ENCODE results near the gene POC1B. TPM values are rescaled to one million over a fixed set of nuclear protein-coding genes. Genes with fewer than 3 reads are reported as not detected.

POC1B gene
- total RNA-seq, 2 experiments from 2014 or later, result 18.8 to 19.2 TPM

- H3K36me3 Mint-ChIP-seq, result peaks cover 51% of the 10 kb centered on the region
- peaks cover 6% of the 10 kb centered on the region for H3K9me3 Mint-ChIP-seq
- no peak for DNase-seq
- H3K4me1 Mint-ChIP-seq, result peaks cover 4% of the 10 kb centered on the region
- H3K27ac Mint-ChIP-seq, result no peak overlapping the region
- H3K4me3 Mint-ChIP-seq, result no peak overlapping the region
- no peaks in the 10 kb centered on the region for H3K27me3 Mint-ChIP-seq
Observed at GRCh38 chr12:89437231-89437630, 88.6 kb downstream of the POC1B start.

- Mint-ChIP-seq H3K4me3 (no peak overlapping the region), H3K27me3 (no peaks in the 10 kb centered on the region), H3K36me3 (peaks cover 41% of the 10 kb centered on the region), H3K27ac (no peak overlapping the region), H3K9me3 (no peaks in the 10 kb centered on the region), H3K4me1 (no peaks in the 10 kb centered on the region)
- no peak for DNase-seq
Observed at GRCh38 chr12:89436062-89436461, 89.8 kb downstream of the POC1B start.

- no peaks in the 10 kb centered on the region for H3K9me3 Mint-ChIP-seq
- no peaks in the 10 kb centered on the region for H3K27me3 Mint-ChIP-seq
- no peak for DNase-seq
- no peak overlapping the region for H3K4me3 Mint-ChIP-seq
- peaks cover 30% of the 10 kb centered on the region for H3K36me3 Mint-ChIP-seq
- no peaks in the 10 kb centered on the region for H3K4me1 Mint-ChIP-seq
- H3K27ac Mint-ChIP-seq, result no peak overlapping the region
Observed at GRCh38 chr12:89433634-89434033, 92.2 kb downstream of the POC1B start.

GRCh38 chr12:89432396-89432795, 93.5 kb downstream of the POC1B start:
- DNase-seq, result no peak
- H3K27ac Mint-ChIP-seq, result no peak overlapping the region
- peaks cover 28% of the 10 kb centered on the region for H3K36me3 Mint-ChIP-seq

GRCh38 chr12:89429528-89429927, 96.3 kb downstream of the POC1B start:
- peaks cover 9% of the 10 kb centered on the region for H3K4me1 Mint-ChIP-seq
- H3K27me3 Mint-ChIP-seq, result no peaks in the 10 kb centered on the region
- no peak overlapping the region for H3K27ac Mint-ChIP-seq
- no peaks in the 10 kb centered on the region for H3K9me3 Mint-ChIP-seq
- H3K4me3 Mint-ChIP-seq, result no peak overlapping the region
- H3K36me3 Mint-ChIP-seq, result peaks cover 23% of the 10 kb centered on the region
- DNase-seq, result no peak

More at GRCh38 chr12:89432396-89432795, 93.5 kb downstream of the POC1B start:
- peaks cover 9% of the 10 kb centered on the region for H3K4me1 Mint-ChIP-seq
- no peak overlapping the region for H3K4me3 Mint-ChIP-seq
- no peaks in the 10 kb centered on the region for H3K27me3 Mint-ChIP-seq
- H3K9me3 Mint-ChIP-seq, result no peaks in the 10 kb centered on the region

- no peak overlapping the region for H3K4me3 Mint-ChIP-seq
- H3K4me1 Mint-ChIP-seq, result peaks cover 9% of the 10 kb centered on the region
- no peaks in the 10 kb centered on the region for H3K9me3 Mint-ChIP-seq
- DNase-seq, result no peak
- H3K27me3 Mint-ChIP-seq, result no peaks in the 10 kb centered on the region
- no peak overlapping the region for H3K27ac Mint-ChIP-seq
- H3K36me3 Mint-ChIP-seq, result peaks cover 22% of the 10 kb centered on the region
Observed at GRCh38 chr12:89427508-89428156, 98.2 kb downstream of the POC1B start.

- Mint-ChIP-seq H3K4me3 (no peak overlapping the region), H3K27ac (no peak overlapping the region), H3K27me3 (no peaks in the 10 kb centered on the region), H3K36me3 (peaks cover 15% of the 10 kb centered on the region), H3K4me1 (peaks cover 13% of the 10 kb centered on the region), H3K9me3 (no peaks in the 10 kb centered on the region)
- no peak for DNase-seq
Observed at GRCh38 chr12:89424846-89425245, 101.0 kb downstream of the POC1B start.

GRCh38 chr12:89424389-89424788, 101.5 kb downstream of the POC1B start:
- H3K36me3 Mint-ChIP-seq, result peaks cover 15% of the 10 kb centered on the region
- H3K27me3 Mint-ChIP-seq, result no peaks in the 10 kb centered on the region
- no peak overlapping the region for H3K27ac Mint-ChIP-seq
- no peaks in the 10 kb centered on the region for H3K9me3 Mint-ChIP-seq
- H3K4me1 Mint-ChIP-seq, result peaks cover 13% of the 10 kb centered on the region
- DNase-seq, result no peak
- H3K4me3 Mint-ChIP-seq, result no peak overlapping the region

GRCh38 chr12:89421092-89421835, 104.6 kb downstream of the POC1B start:
- peaks cover 16% of the 10 kb centered on the region for H3K36me3 Mint-ChIP-seq
- H3K27ac Mint-ChIP-seq, result no peak overlapping the region
- H3K9me3 Mint-ChIP-seq, result no peaks in the 10 kb centered on the region
- H3K4me3 Mint-ChIP-seq, result no peak overlapping the region
- H3K27me3 Mint-ChIP-seq, result no peaks in the 10 kb centered on the region
- H3K4me1 Mint-ChIP-seq, result peaks cover 3% of the 10 kb centered on the region
- DNase-seq, result no peak

- Mint-ChIP-seq H3K4me3 (no peak overlapping the region), H3K9me3 (no peaks in the 10 kb centered on the region), H3K27ac (no peak overlapping the region), H3K36me3 (peaks cover 8% of the 10 kb centered on the region), H3K27me3 (no peaks in the 10 kb centered on the region), H3K4me1 (peaks cover 3% of the 10 kb centered on the region)
- no peak for DNase-seq
Observed at GRCh38 chr12:89418228-89418910, 107.5 kb downstream of the POC1B start.

GRCh38 chr12:89417246-89417977, 108.4 kb downstream of the POC1B start:
- H3K9me3 Mint-ChIP-seq, result no peaks in the 10 kb centered on the region
- H3K27ac Mint-ChIP-seq, result no peak overlapping the region
- H3K4me1 Mint-ChIP-seq, result peaks cover 3% of the 10 kb centered on the region
- DNase-seq, result no peak
- H3K4me3 Mint-ChIP-seq, result no peak overlapping the region
- no peaks in the 10 kb centered on the region for H3K27me3 Mint-ChIP-seq
- peaks cover 8% of the 10 kb centered on the region for H3K36me3 Mint-ChIP-seq

- Mint-ChIP-seq H3K9me3 (no peaks in the 10 kb centered on the region), H3K27me3 (no peaks in the 10 kb centered on the region), H3K36me3 (peaks cover 8% of the 10 kb centered on the region), H3K4me1 (no peaks in the 10 kb centered on the region), H3K4me3 (no peak overlapping the region), H3K27ac (no peak overlapping the region)
- no peak for DNase-seq
Observed at GRCh38 chr12:89416049-89416792, 109.6 kb downstream of the POC1B start.

- no peak overlapping the region for H3K4me3 Mint-ChIP-seq
- H3K27ac Mint-ChIP-seq, result no peak overlapping the region
- H3K9me3 Mint-ChIP-seq, result no peaks in the 10 kb centered on the region
- no peaks in the 10 kb centered on the region for H3K27me3 Mint-ChIP-seq
- DNase-seq, result no peak
- no peaks in the 10 kb centered on the region for H3K4me1 Mint-ChIP-seq
- peaks cover 8% of the 10 kb centered on the region for H3K36me3 Mint-ChIP-seq
Observed at GRCh38 chr12:89414851-89415250, 111.0 kb downstream of the POC1B start.

GRCh38 chr12:89414322-89414721, 111.5 kb downstream of the POC1B start:
- H3K4me3 Mint-ChIP-seq, result no peak overlapping the region
- H3K27ac Mint-ChIP-seq, result no peak overlapping the region
- H3K27me3 Mint-ChIP-seq, result no peaks in the 10 kb centered on the region
- no peaks in the 10 kb centered on the region for H3K4me1 Mint-ChIP-seq
- H3K9me3 Mint-ChIP-seq, result no peaks in the 10 kb centered on the region
- H3K36me3 Mint-ChIP-seq, result peaks cover 13% of the 10 kb centered on the region
- DNase-seq, result no peak
